MCF 10A (cell line): ENCODE results near the gene CTNNA1. TPM values are rescaled to one million over a fixed set of nuclear protein-coding genes. Genes with fewer than 3 reads are reported as not detected.
"Not testable (repeated sequence)": the region's sequence is repeated elsewhere in the genome, so short reads cannot be mapped to it uniquely, and the experiment has no call there.

Source experiments
- BruUV-seq: library from RNA; stranded (reverse); fragments of 400-500 nt; replicated peaks from 2 replicates; lab custom pipeline; 2021; lab: Mats Ljungman, UMichigan
- CTCF ChIA-PET: fragments of 300-600 bp; sonication (Branson Sonifier 250); formaldehyde crosslinking; extraction: SDS; loops from one replicate; lab custom pipeline; 2021; ENCODE audit warnings: antibody characterized with exemption, inconsistent platforms; lab: Yijun Ruan, JAX
- POLR2A ChIA-PET: fragments of 300-600, 350-650 bp; sonication (Branson Sonifier 250); formaldehyde crosslinking; extraction: SDS; loops from one replicate; lab custom pipeline; 2020; ENCODE audit warnings: antibody characterized with exemption, inconsistent platforms; lab: Yijun Ruan, JAX
- DNase-seq: peaks from one replicate; pipeline ENCODE4 v3.0.0-alpha.2; 2018; ENCODE audit not compliant: unreplicated experiment
- H3K27ac Mint-ChIP-seq: one replicate; pipeline ENCODE4 v1.8.0; 2022; ENCODE audit warnings: mild to moderate bottlenecking, low read depth, mixed read lengths; ENCODE audit not compliant: unreplicated experiment
- H3K27me3 Mint-ChIP-seq: one replicate; pipeline ENCODE4 v1.8.0; 2022; ENCODE audit warnings: mixed read lengths; ENCODE audit not compliant: insufficient read depth, unreplicated experiment
- H3K36me3 Mint-ChIP-seq: one replicate; pipeline ENCODE4 v1.8.0; 2022; ENCODE audit warnings: mild to moderate bottlenecking, moderate library complexity, mixed read lengths; ENCODE audit not compliant: insufficient read depth, unreplicated experiment
- H3K4me1 Mint-ChIP-seq: one replicate; pipeline ENCODE4 v1.8.0; 2022; ENCODE audit warnings: mixed read lengths; ENCODE audit not compliant: insufficient read depth, unreplicated experiment
- H3K4me3 Mint-ChIP-seq: one replicate; pipeline ENCODE4 v1.8.0; 2022; ENCODE audit warnings: mild to moderate bottlenecking, moderate library complexity, mixed read lengths; ENCODE audit not compliant: unreplicated experiment
- H3K9me3 Mint-ChIP-seq: one replicate; pipeline ENCODE4 v1.8.0; 2022; ENCODE audit warnings: mixed read lengths; ENCODE audit not compliant: unreplicated experiment
- intact Hi-C: fragments of 100-400 bp; cut with micrococcal nuclease; formaldehyde crosslinking; loops from 2 replicates; pipeline ENCODE4 v1.14.1; 2022
- total RNA-seq: library from RNA; stranded (reverse); gene quantifications from 2 replicates; pipeline ENCODE4 v1.2.3, GENCODE V29; 2022
- TF ChIP-seq, protein P1 (sequence below): fragments of 200-600 bp; IDR thresholded peaks from one replicate; pipeline ENCODE4 v1.8.0; 2022; ENCODE audit warnings: antibody characterized with exemption, mild to moderate bottlenecking; ENCODE audit not compliant: unreplicated experiment

CTNNA1 gene
- total RNA-seq, 1 experiment from 2014 or later = 519 TPM

DNA sequence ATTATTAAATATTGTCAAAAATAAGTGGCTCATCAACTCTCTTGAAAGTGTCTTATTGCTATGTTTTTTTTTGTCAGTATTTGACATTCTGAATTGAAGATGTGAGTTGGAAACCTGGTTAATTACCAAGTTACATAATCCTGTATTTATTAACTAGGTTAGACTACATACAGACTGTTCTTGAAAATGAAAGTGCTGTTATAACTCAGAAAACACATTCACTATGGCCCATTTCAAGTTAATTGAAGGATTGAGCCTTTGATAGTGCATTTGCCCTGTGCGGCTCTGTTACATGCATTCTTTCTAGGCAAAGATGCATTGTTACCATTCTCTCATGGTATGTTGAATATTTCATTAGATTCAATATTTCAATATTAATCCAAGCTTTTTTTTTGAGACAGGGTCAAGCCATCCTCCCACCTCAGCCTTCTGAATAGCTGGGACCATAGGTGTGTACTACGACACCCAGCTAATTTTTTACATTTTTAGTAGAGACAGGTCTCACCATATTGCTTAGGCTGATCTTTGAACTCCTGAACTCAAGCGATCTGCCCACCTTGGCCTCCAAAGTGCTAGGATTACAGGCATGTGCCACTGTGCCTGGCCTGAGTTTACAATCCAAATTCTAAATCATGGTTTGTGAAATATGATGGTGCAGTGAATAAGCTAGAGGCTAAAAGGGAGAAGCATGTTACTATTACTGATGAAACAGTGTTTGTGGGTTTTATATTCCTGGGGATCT lies 10.0 kb downstream of the CTNNA1 start:
- H3K27ac Mint-ChIP-seq = peak overlapping the region; percentile 19
- DNase-seq = no peak
- TF ChIP-seq, protein P1, sequence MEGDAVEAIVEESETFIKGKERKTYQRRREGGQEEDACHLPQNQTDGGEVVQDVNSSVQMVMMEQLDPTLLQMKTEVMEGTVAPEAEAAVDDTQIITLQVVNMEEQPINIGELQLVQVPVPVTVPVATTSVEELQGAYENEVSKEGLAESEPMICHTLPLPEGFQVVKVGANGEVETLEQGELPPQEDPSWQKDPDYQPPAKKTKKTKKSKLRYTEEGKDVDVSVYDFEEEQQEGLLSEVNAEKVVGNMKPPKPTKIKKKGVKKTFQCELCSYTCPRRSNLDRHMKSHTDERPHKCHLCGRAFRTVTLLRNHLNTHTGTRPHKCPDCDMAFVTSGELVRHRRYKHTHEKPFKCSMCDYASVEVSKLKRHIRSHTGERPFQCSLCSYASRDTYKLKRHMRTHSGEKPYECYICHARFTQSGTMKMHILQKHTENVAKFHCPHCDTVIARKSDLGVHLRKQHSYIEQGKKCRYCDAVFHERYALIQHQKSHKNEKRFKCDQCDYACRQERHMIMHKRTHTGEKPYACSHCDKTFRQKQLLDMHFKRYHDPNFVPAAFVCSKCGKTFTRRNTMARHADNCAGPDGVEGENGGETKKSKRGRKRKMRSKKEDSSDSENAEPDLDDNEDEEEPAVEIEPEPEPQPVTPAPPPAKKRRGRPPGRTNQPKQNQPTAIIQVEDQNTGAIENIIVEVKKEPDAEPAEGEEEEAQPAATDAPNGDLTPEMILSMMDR = no peak
- BruUV-seq = no TSS peak
- H3K9me3 Mint-ChIP-seq = no peaks in the 10 kb centered on the region
- H3K36me3 Mint-ChIP-seq = peaks cover 88% of the 10 kb centered on the region
- POLR2A ChIA-PET = interaction anchor here (0.8 to 3.9 kb wide), 7 partner anchors 9 to 204 kb away, joined by 3 to 16 read pairs (median 5); partner anchors contain the start of gene CTNNA1
- no peaks in the 10 kb centered on the region for H3K27me3 Mint-ChIP-seq
- H3K4me1 Mint-ChIP-seq = peaks cover 55% of the 10 kb centered on the region
- H3K4me3 Mint-ChIP-seq = no peak overlapping the region
- intact Hi-C loops = no loop called here
- CTCF ChIA-PET = interaction anchor here (0.6 to 1.5 kb wide), 8 partner anchors 9 to 200 kb away, joined by 3 to 6 read pairs (median 3); no protein-coding TSS in a partner anchor

DNA sequence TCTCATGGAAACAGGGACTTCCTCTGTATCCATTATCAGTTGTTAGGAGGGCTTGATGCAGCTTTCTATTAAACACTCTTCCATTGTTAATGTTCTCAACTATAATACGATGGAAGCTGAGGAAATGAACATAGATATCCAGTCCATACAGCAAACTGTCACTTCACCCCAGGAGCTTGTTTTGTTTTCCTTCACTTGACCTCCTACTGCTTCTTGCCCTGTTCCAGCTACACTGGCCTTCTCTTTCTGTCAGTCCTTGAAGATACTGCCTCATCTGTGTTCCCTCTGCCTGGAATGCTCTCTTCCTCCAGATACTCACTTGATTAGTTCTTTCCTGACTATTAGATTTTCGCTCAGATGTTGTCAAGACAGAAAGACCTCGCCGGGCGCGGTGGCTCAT lies 17.1 kb downstream of the CTNNA1 start:
- no TSS peak for BruUV-seq
- TF ChIP-seq, protein P1 = no peak
- Mint-ChIP-seq H3K4me1 (peaks cover 35% of the 10 kb centered on the region), H3K36me3 (peaks cover 46% of the 10 kb centered on the region), H3K27ac (no peak overlapping the region), H3K9me3 (no peaks in the 10 kb centered on the region), H3K27me3 (no peaks in the 10 kb centered on the region), H3K4me3 (no peak overlapping the region)
- no peak for DNase-seq
- CTCF ChIA-PET = interaction anchor here (0.6 to 1.4 kb wide), 2 partner anchors 14 to 20 kb away, joined by 4 to 6 read pairs; no protein-coding TSS in a partner anchor
- intact Hi-C loops = no loop called here
- POLR2A ChIA-PET = interaction anchor here (0.5 to 1.2 kb wide), 6 partner anchors 12 to 197 kb away, joined by 3 to 4 read pairs (median 3); no protein-coding TSS in a partner anchor

DNA sequence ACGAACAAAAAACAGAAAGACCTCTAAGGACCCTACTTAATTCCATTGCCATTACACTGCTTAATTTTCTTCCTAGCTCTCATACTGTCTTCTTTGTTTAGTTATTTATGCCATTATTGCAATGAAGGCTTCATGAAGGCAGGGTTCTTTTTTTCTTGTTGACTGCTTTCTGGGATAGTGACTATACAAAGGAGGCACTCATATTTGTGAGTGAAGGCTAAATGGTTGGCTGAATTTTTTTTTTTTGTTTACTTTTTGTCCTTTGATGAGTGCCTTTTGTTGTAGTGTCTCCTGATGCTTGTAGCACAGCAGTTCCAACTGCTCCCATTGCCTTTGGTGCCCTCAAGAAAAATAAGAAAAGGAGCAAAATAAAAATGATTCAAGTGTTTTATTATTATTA lies 17.8 kb downstream of the CTNNA1 start:
- ChIA-PET CTCF (interaction anchor here (0.6 to 4.1 kb wide), 2 partner anchors 15 to 18 kb away, joined by 6 to 25 read pairs; no protein-coding TSS in a partner anchor), POLR2A (interaction anchor here (0.6 to 2.3 kb wide), 3 partner anchors 18 to 198 kb away, joined by 3 to 13 read pairs (median 4); partner anchors contain the start of gene CTNNA1)
- BruUV-seq = no TSS peak
- intact Hi-C loops = no loop called here
- TF ChIP-seq, protein P1 = no peak
- Mint-ChIP-seq H3K4me3 (no peak overlapping the region), H3K4me1 (peaks cover 32% of the 10 kb centered on the region), H3K27ac (no peak overlapping the region), H3K27me3 (no peaks in the 10 kb centered on the region), H3K36me3 (peaks cover 51% of the 10 kb centered on the region), H3K9me3 (no peaks in the 10 kb centered on the region)
- DNase-seq = no peak

DNA sequence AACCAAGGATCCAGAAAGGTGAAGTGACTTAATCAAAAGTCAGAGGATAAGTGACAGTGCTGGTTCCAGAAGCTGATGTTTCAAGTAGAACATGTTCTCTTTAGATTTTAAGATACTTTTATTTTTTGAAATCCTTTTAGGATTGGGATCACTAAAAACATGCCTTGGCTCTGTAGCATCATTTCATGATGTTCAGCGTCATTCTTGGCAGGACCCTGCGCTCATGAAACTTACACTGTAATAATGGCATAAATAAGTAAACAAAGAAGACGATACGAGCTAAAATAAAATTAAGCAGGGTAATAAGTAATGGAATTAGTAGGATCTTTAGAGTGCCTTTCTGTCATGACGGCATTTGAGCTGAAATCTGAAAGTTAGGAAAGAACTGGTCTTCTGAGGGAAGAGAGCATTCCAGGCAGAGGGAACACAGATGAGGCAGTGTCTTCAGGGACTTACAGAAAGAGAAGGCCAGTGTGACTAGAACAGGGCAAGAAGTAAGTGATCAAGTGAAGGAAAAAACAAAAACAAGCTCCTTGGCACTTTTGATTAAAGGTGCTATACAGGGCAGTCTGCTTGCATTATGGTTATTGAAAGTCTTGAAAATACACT lies 19.9 kb downstream of the CTNNA1 start:
- intact Hi-C loops = no loop called here
- H3K27me3 Mint-ChIP-seq = no peaks in the 10 kb centered on the region
- no peak overlapping the region for H3K4me3 Mint-ChIP-seq
- ChIA-PET POLR2A (interaction anchor here (0.8 to 2.3 kb wide), 9 partner anchors 8 to 197 kb away, joined by 3 to 16 read pairs (median 4); partner anchors contain the start of genes CTNNA1 and HSPA9), CTCF (interaction anchor here (0.6 to 4.1 kb wide), 11 partner anchors 8 to 624 kb away, joined by 3 to 25 read pairs (median 4); no protein-coding TSS in a partner anchor)
- peaks cover 18% of the 10 kb centered on the region for H3K4me1 Mint-ChIP-seq
- no peaks in the 10 kb centered on the region for H3K9me3 Mint-ChIP-seq
- no TSS peak for BruUV-seq
- H3K36me3 Mint-ChIP-seq = peaks cover 47% of the 10 kb centered on the region
- DNase-seq = no peak
- TF ChIP-seq, protein P1 = no peak
- H3K27ac Mint-ChIP-seq = peak overlapping the region; percentile 4

DNA sequence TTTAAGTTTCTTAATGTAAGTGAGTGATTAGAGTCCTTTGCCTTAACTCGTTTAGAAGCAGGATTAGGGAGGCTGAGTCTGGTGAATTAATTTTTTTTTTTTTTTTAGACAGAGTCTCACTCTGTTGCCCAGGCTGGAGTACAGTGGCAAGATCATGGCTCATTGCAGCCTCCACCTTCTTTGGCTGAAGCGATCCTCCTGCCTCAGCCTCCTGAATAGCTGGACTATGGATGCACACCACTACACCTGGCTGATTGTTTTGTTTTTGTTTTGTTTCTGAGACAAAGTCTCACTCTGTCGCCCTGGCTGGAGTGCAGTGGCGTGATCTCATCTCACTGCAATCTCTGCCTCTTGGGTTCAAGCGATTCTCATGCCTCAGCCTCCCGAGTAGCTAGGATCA lies 20.4 kb downstream of the CTNNA1 start:
- CTCF ChIA-PET = interaction anchor here (0.7 to 4.1 kb wide), 6 partner anchors 16 to 625 kb away, joined by 3 to 25 read pairs (median 4); no protein-coding TSS in a partner anchor
- H3K27me3 Mint-ChIP-seq, BruUV-seq, DNase-seq, H3K4me3 Mint-ChIP-seq, intact Hi-C loops, H3K9me3 Mint-ChIP-seq: not testable (repeated sequence)
- Mint-ChIP-seq H3K36me3 (peaks cover 52% of the 10 kb centered on the region), H3K4me1 (peaks cover 18% of the 10 kb centered on the region), H3K27ac (peak overlapping the region; percentile 4)
- POLR2A ChIA-PET = interaction anchor here (0.8 to 2.3 kb wide), 6 partner anchors 12 to 198 kb away, joined by 3 to 16 read pairs (median 4); partner anchors contain the start of gene HSPA9
